HG02885 (cell line): ENCODE measurements around the gene CHST8.

Experiments
- ATAC-seq: cut with Tn5 transposase; IDR thresholded peaks from one replicate; pipeline ENCODE4 v1.9.1; 2021; ENCODE audit warnings: mild to moderate bottlenecking; ENCODE audit not compliant: unreplicated experiment, poor library complexity

CHST8 gene

GRCh38 chr19:33819506-33819879, 197.7 kb downstream of the CHST8 start:
- ATAC-seq = no peak

GRCh38 chr19:33819880-33820781, 198.4 kb downstream of the CHST8 start:
- no peak for ATAC-seq

DNA sequence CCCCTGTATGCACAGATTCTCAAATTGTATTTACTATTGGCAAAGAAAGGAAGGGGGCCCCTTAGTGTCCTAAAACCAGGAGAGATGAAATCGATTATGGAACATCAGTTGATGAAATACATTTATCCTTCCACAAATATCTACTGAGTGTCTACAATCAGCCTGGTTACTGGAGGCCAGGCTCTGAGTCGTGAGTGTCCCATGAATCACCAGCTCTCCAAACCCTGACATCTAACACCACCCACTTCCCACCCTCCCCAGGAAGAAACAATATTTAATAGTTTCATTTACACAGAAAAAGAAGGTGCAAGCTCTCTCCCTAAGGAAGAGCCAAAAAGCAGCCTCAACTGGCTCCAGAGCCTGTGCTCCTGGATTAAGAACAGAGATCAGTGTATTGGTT, 200.1 kb downstream of the CHST8 start:
- no peak for ATAC-seq
